Coronary artery (tissue), 2 donors: Measurements from ENCODE around the gene SELENOO.

ENCODE experiments used
- DNase-seq: peaks from one replicate; pipeline ENCODE4 v3.0.0-alpha.2; 2017; ENCODE audit warnings: low spot score
- H3K27ac ChIP-seq, 2 donors: fragments of 200-600 bp; sonication (generic); one replicate each; pipeline ENCODE4 v1.5.1; 2016 to 2019
- H3K4me3 ChIP-seq: fragments of 200-600 bp; sonication (generic); 2 replicates; pipeline ENCODE4 v1.5.1; 2016; ENCODE audit warnings: mild to moderate bottlenecking, moderate library complexity
- CTCF ChIP-seq: fragments of 200-600 bp; sonication (generic); IDR thresholded peaks from one replicate; pipeline ENCODE4 v1.5.1; 2019; ENCODE audit warnings: antibody characterized with exemption

The SELENOO gene

GRCh38 chr22:50257041-50257440 is 56.2 kb downstream of the SELENOO start:
- TF ChIP-seq CTCF: no peak
- no peak overlapping the region for H3K4me3 ChIP-seq
- no peak for DNase-seq
- H3K27ac ChIP-seq: no peak overlapping the region

GRCh38 chr22:50257451-50258360 is 56.9 kb downstream of the SELENOO start:
- no peak overlapping the region for H3K27ac ChIP-seq
- H3K4me3 ChIP-seq: no peak overlapping the region
- DNase-seq: no peak
- no peak for TF ChIP-seq CTCF

- no peak for TF ChIP-seq CTCF
- DNase-seq: no peak
- Histone ChIP-seq H3K4me3 (no peak overlapping the region), H3K27ac (no peak overlapping the region)
Observed at GRCh38 chr22:50258361-50259292, 57.8 kb downstream of the SELENOO start.

- DNase-seq: no peak
- Histone ChIP-seq H3K27ac (no peak overlapping the region), H3K4me3 (no peak overlapping the region)
- no peak for TF ChIP-seq CTCF
Observed at GRCh38 chr22:50259302-50259701, 58.5 kb downstream of the SELENOO start.

- Histone ChIP-seq H3K4me3 (peak overlapping the region; percentile 70), H3K27ac (peak overlapping the region in 1 of 2 donors; percentile 46)
- DNase-seq: no peak
- TF ChIP-seq CTCF: no peak
Observed at GRCh38 chr22:50260434-50260800, 59.6 kb downstream of the SELENOO start.

GRCh38 chr22:50260801-50261614 is 60.2 kb downstream of the SELENOO start:
- DNase-seq: no peak
- Histone ChIP-seq H3K27ac (peak overlapping the region in 1 of 2 donors; percentile 46), H3K4me3 (peak overlapping the region; percentile 70)
- TF ChIP-seq CTCF: no peak
